T47D (cell line): Measurements from ENCODE around the gene PDE7B.

Source experiments
- DNase-seq, 2 experiments: peaks; one replicate each; pipeline versions ENCODE4 v3.0.0 to v3.0.0-alpha.2; 2011 to 2012; ENCODE audit warnings: low read depth in 1 of 2, low spot score in 1 of 2
- JUND ChIP-seq: IDR thresholded peaks from 2 replicates; pipeline ENCODE4 v1.6.1; 2012; ENCODE audit warnings: low read depth
- in situ Hi-C: cut with HindIII; loops from 2 replicates; pipeline ENCODE4 v1.10.0; 2016; ENCODE audit warnings: low sequenced_read_pairs, low pct_unique_long_range_greater_than_20kb

Gene PDE7B

DNA sequence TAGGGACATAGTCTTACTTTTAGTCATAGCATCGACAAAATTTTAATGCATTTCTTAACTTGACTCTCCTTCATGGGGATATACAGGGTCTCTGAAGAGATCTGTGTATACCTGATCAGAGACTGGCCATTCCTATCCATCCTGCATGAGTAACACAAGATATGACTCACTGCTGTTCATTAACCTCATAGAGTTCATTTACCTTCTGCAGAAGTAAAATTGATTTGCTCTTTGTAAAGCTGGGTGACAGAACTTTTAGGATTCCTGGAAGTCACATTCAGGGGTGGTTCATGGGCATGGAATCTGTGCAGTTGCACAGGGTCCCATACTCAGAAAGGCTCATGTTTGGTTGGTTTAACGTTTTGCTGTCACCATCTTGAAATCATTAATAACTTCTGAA, 53.2 kb downstream of the PDE7B start:
- in situ Hi-C loops = no loop called here
- no peak for TF ChIP-seq JUND
- no peak for DNase-seq

DNA sequence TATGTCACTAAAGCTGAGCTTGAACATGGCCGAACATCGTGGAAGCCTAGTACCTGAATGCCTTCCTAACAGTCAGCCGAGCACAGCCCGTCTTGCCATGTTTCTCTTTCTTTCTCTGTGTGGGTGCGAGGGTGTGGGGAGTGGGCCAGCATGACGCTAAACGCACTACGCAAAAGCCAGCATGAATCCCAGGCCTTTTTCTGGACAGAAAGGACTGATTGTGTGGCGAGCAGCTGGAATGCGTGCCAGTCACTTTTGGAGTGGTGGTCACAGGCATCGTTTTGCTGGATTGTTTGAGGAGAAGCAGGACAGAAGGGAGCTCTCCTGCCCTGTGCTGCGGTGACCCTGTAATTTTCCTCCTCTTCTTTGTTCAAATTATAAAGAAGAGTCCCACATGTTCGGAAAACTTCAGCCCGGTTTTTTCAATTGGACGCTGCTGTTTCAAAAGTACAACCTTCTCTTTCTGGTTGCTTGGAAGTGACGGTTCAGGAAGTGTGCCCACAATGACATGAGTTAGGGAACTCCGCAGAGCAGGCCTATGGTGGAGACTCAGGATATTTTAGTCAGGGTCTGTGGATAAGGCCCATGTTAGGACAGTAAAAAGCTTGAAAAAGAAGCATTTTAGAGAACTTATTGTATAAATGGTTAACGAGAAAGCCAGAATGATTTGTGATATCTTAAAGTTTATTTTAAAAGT, 54.3 kb downstream of the PDE7B start:
- no peak for TF ChIP-seq JUND
- no peak for DNase-seq
- in situ Hi-C loops = no loop called here

DNA sequence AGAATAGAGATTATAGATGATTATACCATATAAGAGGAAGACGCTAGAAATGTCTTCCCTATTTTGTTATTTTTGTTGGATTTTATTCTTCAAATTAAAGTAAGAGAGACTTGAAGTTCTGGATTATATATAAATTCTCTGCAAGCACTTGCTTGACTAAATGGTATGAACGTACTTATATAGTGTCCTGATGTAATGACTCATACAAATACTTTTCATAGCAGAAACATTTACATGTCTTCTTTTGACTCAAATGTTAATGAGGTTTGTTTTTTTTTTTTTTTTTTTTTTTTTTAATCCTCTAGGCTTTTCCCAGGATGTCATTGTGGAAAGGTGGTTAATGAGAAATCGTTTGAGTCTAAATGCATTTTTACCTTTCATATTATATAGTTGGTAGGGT, 55.0 kb downstream of the PDE7B start:
- TF ChIP-seq JUND = no peak
- DNase-seq = no peak
- in situ Hi-C loops = no loop called here

DNA sequence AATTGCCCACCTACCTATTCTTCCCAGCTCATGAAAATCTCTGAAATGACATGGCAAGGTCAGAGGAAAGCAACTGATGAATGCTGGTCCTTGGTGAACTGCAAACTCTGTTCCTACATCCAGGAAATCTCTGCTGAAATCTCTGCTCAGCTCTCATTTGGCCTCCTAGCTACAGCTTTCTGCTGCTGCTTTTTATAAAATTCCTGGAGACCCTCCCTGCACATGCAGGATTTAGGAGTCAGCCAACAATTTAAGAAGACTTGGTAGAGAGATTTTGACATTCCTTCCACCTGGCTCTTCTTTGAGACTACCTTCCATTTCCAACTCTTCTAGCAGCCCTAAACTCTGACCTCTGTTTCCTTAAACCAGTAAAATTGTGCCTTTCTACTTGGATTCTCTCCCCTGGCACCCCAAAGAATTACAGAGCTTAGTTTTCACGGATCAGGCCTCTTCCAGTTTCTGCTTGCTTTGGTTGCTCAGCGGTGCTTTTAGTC, 55.5 kb downstream of the PDE7B start:
- no peak for TF ChIP-seq JUND
- in situ Hi-C loops = no loop called here
- DNase-seq = no peak

DNA sequence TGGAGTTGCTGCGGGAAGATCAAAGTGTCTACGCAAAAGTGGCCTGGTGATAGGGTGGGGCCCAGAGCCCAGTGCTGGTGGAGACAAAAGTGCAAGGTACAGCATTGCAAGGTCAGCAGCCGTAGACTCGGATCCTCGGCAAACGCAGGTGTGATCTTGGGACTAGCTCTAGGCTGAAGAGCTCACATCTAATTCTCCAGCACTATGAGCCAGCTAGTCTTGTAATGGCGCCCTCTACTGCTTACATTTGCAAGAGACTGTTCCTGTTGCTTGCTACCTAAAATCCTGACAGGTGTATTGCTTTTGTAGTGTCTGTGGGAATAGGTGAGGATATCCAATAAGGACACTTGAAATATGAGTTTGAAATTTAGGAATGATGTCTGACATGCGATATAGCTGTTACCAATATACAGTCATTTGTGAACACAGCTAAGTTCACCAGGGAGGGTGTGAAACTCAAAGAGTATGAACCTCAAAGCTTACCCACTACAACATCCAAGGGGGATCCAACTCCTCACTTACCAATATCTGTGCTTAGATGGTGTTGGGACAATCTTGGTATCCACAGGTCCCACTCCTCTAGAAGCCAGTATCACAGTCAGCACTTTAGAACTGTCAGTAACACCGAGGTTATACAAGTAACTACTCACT, 58.4 kb downstream of the PDE7B start:
- in situ Hi-C loops = no loop called here
- TF ChIP-seq JUND = no peak
- DNase-seq = peak; percentile 42 to 82

DNA sequence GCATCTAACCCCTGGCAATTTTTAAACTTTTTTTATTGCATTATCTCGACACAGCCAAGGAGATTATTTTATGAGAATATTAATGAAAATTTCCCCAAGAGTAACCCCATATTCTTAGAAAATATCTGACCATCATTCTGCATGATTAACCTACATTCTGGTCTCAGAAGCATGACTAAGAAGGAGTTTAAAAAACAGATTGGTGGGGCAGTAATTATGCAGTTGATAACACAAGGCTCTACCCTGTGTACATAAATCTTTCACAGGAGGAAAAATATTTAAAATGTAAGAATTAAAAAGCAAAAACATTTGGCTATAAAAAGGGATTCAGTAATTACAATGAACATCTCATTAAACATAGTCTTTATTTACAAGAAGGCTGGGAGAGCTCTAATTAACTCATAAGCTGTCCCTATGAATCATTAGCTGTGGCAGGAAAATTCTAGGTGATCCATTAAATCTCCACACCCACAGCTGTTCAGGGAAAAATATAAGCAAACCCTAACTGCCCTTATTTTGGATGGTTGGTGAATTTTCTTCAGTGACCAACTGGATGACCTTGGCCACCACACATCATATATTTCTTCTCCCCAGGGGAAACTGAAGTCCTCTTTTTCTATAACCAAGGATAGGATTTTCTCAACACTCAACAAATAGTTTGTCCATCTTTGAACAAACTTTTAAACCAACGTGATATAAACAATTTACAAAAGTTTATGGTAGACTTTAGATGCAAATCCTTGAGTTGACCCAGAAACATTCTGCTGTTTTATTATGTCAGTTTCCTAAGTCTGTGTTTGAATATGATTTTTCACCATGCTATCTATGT, 59.5 kb downstream of the PDE7B start:
- no peak for TF ChIP-seq JUND
- DNase-seq = no peak
- in situ Hi-C loops = no loop called here

DNA sequence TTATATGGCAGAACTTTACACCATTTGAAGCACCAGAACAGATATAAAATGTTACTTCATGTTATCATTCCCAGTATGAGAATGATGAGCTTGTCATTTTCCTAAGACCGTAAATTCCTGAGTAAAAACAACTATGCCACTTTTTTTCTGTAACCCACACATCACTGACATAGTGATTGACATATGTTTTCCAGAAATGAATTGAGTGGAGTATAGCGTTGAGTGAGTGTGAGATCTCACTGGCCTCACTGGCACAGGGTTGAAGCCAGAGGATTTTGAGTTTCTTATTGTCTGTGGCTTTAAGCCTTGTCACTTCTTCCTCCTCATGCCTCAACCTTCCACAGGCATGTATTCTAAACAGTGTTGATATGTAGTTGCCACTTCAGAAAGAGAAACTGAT, 62.3 kb downstream of the PDE7B start:
- in situ Hi-C loops = no loop called here
- DNase-seq = no peak
- TF ChIP-seq JUND = no peak

DNA sequence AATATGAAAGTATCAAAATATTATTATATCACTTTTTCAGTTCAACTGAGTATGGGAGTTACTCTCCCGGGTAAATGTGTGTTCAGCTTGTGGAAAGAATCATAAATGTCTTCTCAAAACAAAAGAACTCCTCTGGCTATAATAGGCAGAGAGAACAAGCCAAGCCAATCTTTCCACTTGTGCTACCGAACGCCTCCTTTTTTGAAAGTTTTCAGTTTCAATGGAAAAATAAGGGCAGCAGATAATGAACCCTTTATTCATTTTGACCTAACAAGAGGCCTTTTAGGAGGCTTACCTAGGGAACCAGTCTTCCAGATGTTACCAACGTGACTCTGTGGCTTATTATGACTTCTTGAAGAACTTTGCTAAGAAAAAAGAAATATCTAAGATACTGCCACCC, 67.5 kb downstream of the PDE7B start:
- DNase-seq = no peak
- no peak for TF ChIP-seq JUND
- in situ Hi-C loops = no loop called here

DNA sequence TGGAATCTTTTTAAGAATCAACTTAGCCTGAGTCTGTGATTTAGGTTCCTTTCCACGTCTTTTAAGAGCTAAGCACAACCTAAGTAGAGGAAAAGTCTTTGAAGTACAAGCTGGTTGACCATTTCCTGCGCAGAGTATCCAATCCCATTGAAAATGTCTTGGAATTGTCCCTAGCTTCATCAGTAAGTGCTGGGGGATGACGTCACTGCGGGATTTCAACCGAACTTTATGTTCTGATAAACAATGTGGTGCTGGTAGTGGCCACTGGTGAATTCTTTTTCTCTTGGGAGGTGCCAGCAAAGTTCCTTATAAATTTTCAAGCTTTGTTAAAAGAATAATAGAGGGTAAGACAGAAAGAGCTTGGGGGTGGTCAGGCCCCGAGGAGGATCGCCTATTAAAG, 69.2 kb downstream of the PDE7B start:
- no peak for TF ChIP-seq JUND
- no peak for DNase-seq
- in situ Hi-C loops = no loop called here

DNA sequence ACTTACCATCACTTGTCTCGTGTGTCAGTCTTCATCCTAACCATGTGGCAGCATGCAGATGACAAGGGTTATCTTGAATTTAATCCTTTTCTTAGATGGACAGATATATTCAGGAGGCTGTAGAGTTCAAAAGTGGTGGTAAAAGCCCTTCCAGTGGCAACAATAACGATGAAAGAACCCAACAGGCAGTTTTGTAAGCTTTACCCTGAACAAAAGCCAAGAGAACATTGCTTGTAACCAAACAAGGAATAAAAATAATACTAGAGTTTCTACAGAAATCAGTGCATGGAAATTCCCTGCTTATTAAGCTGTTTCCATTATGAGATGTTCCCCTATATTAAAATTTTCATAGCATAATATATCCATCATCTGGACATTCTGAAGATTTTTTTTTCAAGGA, 69.7 kb downstream of the PDE7B start:
- DNase-seq = no peak
- in situ Hi-C loops = no loop called here
- no peak for TF ChIP-seq JUND

DNA sequence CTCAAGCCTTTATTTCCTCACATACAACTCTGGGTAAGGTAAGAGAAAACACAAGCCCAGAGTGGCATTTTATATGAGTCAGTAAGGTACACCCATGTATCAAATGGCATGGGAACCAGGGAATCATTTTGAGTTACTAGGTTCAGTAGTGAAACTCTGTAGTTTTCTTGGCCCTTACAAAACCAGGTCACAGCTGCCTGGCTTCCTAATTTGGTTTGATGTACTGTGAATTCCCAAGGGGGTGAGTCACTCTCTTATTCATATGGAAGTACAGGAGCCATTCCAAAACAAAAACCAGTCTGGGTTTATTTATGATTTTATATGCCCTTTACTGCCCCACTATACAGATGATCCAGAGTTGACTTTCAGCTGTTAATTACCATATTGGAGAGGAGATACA, 70.7 kb downstream of the PDE7B start:
- in situ Hi-C loops = no loop called here
- no peak for TF ChIP-seq JUND
- DNase-seq = no peak

DNA sequence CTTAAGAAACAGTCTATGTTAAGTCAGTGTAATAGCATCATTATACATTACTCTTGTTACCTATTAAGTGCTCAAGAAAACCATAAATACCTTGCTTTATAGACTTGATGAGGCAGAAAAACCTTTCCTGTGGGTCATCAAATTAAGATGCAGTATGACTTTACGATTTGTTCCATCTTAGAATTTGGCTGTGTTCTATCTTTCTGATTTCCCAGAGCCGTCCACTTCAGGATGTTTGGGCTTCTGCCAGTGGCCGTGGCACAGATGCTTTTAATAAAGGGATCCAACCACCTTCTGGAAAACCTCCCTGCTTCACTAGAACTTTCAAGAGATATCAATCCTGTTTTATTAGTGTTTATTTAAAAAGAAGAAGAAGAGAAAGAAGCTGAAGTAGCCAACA, 71.2 kb downstream of the PDE7B start:
- in situ Hi-C loops = no loop called here
- DNase-seq = no peak
- no peak for TF ChIP-seq JUND

DNA sequence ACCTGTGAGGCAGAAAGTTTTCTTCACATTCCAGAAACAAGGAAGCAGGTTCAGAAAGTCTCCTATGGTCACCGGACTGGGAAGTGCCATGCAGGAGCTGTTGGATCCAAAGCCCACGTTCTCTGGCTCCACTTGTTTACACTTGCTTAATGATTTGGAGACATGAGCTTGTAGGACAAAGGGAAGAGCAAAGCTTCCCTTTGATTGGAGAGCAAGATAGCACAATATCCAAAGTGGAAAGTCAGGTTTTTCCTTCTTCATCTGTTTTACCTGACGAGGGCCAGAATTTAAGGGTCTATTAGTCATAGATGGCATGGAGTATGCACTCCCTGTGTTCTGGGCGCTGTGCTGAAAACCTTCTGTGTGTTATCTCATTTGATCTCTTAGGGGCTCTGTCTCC, 81.2 kb downstream of the PDE7B start:
- peak in 1 of 2 experiments; percentile 7 for DNase-seq
- in situ Hi-C loops = no loop called here
- TF ChIP-seq JUND = no peak
